Adipocyte (in vitro differentiated cells): Measurements from ENCODE around the gene C1orf198.

ENCODE experiments used
- DNase-seq: peaks from one replicate; pipeline ENCODE4 v3.0.0-alpha.2; 2015; ENCODE audit warnings: low read depth
- H3K27me3 ChIP-seq: replicated peaks from 2 replicates; pipeline ENCODE4 v1.7.0; 2013; ENCODE audit warnings: mild to moderate bottlenecking, low read length, moderate library complexity; ENCODE audit not compliant: control insufficient read depth, insufficient read depth
- H3K36me3 ChIP-seq: 2 replicates; pipeline ENCODE4 v1.7.0; 2013; ENCODE audit warnings: low read length, mild to moderate bottlenecking, moderate library complexity; ENCODE audit not compliant: control insufficient read depth, insufficient read depth, severe bottlenecking
- H3K4me1 ChIP-seq: 2 replicates; pipeline ENCODE4 v1.7.0; 2013; ENCODE audit warnings: mild to moderate bottlenecking, low read length, moderate library complexity; ENCODE audit not compliant: control insufficient read depth, insufficient read depth
- H3K4me3 ChIP-seq: 2 replicates; pipeline ENCODE4 v1.7.0; 2013; ENCODE audit warnings: mild to moderate bottlenecking, low read length, moderate library complexity
- H3K9ac ChIP-seq: 2 replicates; pipeline ENCODE4 v1.7.0; 2013; ENCODE audit warnings: mild to moderate bottlenecking, low read length, moderate library complexity
- H3K9me3 ChIP-seq: 2 replicates; pipeline ENCODE4 v1.7.0; 2013; ENCODE audit warnings: mild to moderate bottlenecking, low read length, moderate library complexity; ENCODE audit not compliant: control insufficient read depth

C1orf198 gene

DNA sequence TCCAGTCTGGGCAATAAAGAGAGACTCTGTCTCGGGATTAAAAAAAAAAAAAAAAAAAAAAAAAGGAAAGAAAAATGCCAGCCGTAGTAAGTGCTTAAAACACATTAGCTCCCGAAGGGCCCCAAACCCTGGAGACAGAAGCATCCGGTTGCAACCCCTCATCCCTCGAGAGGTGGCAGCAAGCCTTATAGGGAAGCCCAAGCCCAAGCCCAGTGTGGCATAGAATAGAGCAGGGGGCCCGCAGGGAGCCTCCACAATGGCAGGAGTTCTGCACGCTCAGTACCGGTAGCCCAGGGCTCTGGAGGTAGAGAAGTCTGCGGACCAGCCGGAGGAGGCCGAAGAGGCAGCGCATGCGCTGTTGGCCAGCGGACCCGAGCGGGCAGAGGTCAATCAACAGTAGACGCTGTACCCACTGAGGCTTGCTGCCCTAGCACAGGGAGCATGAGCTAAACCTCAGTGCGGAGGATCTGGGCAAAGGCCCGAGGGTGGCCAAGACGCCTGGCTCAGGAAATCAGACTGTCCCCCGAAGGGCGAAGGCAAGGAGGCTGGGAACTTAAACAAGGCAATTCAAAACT is 34.1 kb upstream of the C1orf198 start:
- no peak for DNase-seq
- Histone ChIP-seq H3K36me3 (no peaks in the 10 kb centered on the region), H3K27me3 (no peaks in the 10 kb centered on the region), H3K4me1 (peaks cover 40% of the 10 kb centered on the region), H3K9ac (no peak overlapping the region), H3K4me3 (no peak overlapping the region), H3K9me3 (no peaks in the 10 kb centered on the region)

DNA sequence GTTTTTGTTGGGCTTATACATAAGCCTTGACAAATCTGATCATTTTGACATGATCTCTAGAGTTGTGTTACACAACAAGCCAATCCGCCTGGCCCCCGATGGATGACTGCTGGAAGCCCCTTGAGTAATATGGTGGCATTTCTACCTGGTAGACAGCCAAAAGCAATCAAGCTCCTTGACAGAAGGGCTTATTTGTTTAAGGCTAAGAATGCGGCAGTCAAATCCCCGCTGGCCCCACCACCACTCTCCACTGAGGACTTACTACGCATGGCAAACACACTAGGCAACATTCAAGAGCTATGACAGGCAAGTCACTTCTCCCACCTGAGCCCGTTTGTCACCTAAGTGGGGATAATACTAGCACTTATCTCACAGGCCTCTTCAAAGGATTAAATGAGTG is 33.4 kb upstream of the C1orf198 start:
- DNase-seq: no peak
- H3K4me1 ChIP-seq: peaks cover 43% of the 10 kb centered on the region

DNA sequence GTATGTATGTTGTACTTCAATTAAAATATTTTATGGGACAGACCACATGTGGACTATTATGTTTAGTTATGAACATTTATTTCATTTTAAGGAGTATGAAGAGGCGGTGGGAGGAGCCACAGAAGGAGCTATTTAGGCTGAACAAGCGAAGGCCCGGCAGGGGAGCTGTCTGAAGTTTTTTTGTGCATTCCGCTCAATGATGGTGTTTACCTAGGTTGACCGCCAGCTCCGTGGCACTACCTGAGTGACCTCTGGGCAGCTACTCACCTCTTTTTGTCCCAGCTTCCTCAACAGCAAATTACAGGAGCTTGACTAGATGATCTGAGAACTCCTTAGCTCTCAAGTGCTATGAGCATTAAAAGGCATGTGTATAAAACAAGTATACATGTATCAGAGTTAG is 32.7 kb upstream of the C1orf198 start:
- H3K4me3 ChIP-seq: no peak overlapping the region
- H3K4me1 ChIP-seq: peaks cover 43% of the 10 kb centered on the region
- DNase-seq: no peak
- no peaks in the 10 kb centered on the region for H3K9me3 ChIP-seq
- H3K9ac ChIP-seq: peak overlapping the region; percentile 49
- no peaks in the 10 kb centered on the region for H3K36me3 ChIP-seq
- no peaks in the 10 kb centered on the region for H3K27me3 ChIP-seq

More for the DNA sequence above, 33.4 kb upstream of the C1orf198 start:
- Histone ChIP-seq H3K4me3 (no peak overlapping the region), H3K9me3 (no peaks in the 10 kb centered on the region), H3K27me3 (no peaks in the 10 kb centered on the region), H3K9ac (no peak overlapping the region), H3K36me3 (no peaks in the 10 kb centered on the region)

DNA sequence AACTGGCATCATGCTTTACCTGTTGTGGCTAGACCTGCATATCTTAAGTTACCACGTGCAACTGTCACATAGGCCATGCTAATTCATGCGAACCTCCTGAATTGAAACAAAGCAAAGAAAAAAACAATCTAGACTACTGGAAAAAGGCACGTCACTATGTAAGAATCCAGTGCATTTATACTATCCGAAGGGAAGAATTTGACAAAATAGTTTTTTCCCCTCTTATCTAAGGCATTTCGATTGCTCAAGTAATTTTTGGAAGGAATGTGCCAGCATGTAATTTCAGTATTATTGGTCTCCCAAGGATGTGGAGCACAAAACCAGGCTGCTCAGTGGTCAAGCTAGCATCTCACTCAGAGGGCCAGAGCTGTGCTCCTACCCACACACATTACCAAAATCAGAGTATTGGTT is 31.5 kb upstream of the C1orf198 start:
- no peak overlapping the region for H3K4me3 ChIP-seq
- no peaks in the 10 kb centered on the region for H3K27me3 ChIP-seq
- no peaks in the 10 kb centered on the region for H3K36me3 ChIP-seq
- peaks cover 35% of the 10 kb centered on the region for H3K4me1 ChIP-seq
- no peaks in the 10 kb centered on the region for H3K9me3 ChIP-seq
- peak overlapping the region; percentile 49 for H3K9ac ChIP-seq
- peak; percentile 92 for DNase-seq

DNA sequence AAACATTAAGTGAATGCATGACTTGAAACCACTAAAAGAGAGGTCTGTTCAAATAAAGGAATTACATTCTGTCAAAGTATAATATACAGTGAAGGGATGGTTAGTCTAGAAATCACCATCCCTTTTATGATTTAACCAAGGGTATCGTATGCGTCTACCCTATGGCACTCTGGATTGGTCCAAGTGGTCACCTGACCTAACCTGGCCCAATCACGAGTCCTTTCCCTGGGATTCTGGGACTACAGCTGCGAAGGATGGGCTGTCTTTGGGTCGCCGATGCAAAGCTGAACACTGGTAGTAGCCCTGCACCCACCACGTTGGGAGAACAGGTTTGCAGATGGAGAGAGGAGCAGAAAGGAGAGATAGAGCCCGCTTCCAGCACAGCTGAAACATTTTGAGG is 30.4 kb upstream of the C1orf198 start:
- peaks cover 35% of the 10 kb centered on the region for H3K4me1 ChIP-seq
- H3K9ac ChIP-seq: no peak overlapping the region
- no peaks in the 10 kb centered on the region for H3K9me3 ChIP-seq
- DNase-seq: no peak
- H3K36me3 ChIP-seq: no peaks in the 10 kb centered on the region
- H3K27me3 ChIP-seq: no peaks in the 10 kb centered on the region
- no peak overlapping the region for H3K4me3 ChIP-seq

DNA sequence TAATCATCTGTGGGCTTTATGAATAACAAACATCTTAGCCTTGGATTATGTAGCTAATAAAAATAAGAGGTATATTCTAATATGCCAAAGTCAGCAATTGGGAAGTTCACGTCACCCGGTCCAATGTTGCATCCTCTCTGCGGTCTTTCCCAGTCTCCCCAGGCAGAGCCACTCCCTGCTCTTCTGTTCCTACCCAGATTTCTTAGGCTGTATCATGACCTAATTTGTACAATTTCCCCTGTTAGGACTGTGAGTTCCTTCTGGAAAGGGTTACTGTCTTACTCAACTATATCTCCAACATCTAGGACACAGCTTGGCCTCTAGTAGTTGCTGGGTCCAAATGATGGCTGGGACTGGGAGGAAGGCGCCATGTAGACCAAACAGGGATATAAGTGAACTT is 29.8 kb upstream of the C1orf198 start:
- DNase-seq: no peak
- Histone ChIP-seq H3K4me1 (peaks cover 35% of the 10 kb centered on the region), H3K9me3 (no peaks in the 10 kb centered on the region), H3K27me3 (no peaks in the 10 kb centered on the region), H3K36me3 (no peaks in the 10 kb centered on the region), H3K4me3 (no peak overlapping the region), H3K9ac (no peak overlapping the region)

DNA sequence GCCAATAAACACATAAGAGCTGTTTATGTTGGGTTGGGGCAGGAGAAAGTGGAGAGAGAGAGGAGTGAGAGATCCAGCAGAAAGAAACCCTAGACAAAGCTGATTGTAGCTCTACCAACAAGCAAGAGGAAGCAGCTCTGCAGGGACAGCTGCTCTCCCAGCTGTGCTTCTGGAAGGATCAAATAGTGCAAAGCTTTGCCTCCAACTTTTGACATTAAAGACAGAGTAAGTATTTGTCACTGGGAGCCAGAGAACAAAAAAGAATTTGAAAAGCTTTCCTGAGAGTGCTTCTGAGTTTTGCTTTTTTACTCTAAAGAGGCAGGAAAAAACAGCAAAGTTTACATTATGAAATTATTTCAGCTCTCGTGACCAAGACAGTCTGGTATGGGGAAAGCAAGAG is 28.5 kb upstream of the C1orf198 start:
- Histone ChIP-seq H3K9ac (peak overlapping the region; percentile 39), H3K4me1 (peaks cover 35% of the 10 kb centered on the region), H3K27me3 (no peaks in the 10 kb centered on the region), H3K4me3 (no peak overlapping the region), H3K9me3 (no peaks in the 10 kb centered on the region), H3K36me3 (no peaks in the 10 kb centered on the region)
- DNase-seq: peak; percentile 53

DNA sequence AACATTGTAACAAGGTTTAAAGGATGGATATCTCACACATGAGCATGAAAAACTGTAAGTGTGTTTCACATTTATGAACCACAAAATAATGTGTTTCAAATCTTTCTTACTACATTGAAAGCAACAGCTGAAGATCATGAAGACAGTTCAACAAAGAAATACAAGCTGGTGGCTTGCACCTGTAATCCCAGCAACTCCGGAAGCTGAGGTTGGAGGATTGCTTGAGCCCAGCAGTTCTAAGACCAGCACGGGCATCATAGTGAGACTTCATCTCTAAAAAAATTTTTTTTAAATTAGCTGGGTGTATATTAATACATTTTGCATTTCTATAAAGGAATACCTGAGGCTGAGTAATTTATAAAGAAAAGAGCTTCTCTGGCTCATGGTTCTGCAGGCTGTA is 27.1 kb upstream of the C1orf198 start:
- no peak overlapping the region for H3K9ac ChIP-seq
- no peaks in the 10 kb centered on the region for H3K9me3 ChIP-seq
- H3K4me1 ChIP-seq: peaks cover 37% of the 10 kb centered on the region
- DNase-seq: no peak
- no peak overlapping the region for H3K4me3 ChIP-seq
- H3K36me3 ChIP-seq: no peaks in the 10 kb centered on the region
- no peaks in the 10 kb centered on the region for H3K27me3 ChIP-seq

DNA sequence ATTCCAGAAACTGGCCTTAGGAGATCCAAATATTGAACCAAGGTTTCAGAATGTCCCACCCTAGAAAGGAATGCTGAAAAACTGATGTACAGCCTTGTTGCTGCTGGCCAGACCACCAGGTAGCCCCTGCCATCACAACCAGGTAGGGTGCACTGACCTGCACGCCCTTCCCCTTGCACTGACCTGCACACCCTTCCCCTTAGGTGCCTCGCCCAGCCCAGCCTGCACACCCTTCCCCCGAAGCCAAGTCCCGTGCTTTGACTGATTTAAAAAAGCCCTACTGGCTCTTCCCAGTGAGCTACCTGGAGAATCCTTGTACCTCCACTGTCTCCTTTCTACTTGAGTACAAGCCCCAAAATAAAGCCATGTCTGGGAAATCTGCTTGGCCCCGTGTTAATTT is 26.3 kb upstream of the C1orf198 start:
- Histone ChIP-seq H3K4me3 (no peak overlapping the region), H3K36me3 (no peaks in the 10 kb centered on the region), H3K9me3 (no peaks in the 10 kb centered on the region), H3K4me1 (peaks cover 33% of the 10 kb centered on the region), H3K27me3 (no peaks in the 10 kb centered on the region), H3K9ac (no peak overlapping the region)
- DNase-seq: no peak

DNA sequence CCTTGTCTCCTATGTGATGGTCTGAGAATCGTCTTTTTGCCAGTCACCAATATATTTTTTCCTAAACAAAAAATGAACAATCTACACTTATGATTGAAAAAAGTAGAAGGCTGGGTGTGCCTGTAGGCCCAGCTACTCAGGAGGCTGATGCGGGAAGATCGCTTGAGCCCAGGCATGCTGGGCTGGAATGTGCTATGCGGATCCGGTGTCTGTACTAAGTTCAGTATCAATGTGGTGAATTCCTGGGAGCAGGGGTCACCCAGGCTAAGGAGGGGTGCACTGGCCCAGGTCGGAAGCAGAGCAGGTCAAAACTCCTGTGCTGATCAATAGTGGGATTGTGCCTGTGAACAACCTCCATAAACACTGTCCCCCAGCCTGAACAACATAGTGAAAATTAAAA is 25.7 kb upstream of the C1orf198 start:
- Histone ChIP-seq H3K9me3 (no peaks in the 10 kb centered on the region), H3K27me3 (no peaks in the 10 kb centered on the region), H3K9ac (no peak overlapping the region), H3K4me1 (peaks cover 29% of the 10 kb centered on the region), H3K36me3 (no peaks in the 10 kb centered on the region), H3K4me3 (no peak overlapping the region)
- no peak for DNase-seq

DNA sequence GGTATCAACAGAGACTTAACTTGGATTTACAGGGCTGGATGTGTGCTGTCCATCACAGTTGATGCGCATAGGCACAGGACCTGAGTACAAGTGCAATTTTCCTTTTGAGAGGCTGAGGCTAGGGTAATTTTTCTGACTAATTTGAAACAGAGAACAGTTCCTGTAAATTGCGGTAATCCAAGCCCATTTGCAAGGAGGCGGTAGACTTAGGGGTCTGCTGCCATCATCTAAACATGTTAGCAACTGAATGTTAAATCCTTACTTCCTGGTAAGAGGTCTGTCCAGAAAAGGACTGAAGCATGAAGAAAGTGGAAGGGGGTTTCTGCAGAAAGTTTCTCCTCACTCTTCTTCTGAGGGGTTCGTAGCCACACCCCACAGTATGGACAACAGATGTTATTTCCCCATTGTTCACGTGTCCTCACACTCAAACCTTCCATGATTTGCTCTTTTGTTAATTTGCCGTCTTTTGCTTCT is 23.7 kb upstream of the C1orf198 start:
- H3K9ac ChIP-seq: no peak overlapping the region

DNA sequence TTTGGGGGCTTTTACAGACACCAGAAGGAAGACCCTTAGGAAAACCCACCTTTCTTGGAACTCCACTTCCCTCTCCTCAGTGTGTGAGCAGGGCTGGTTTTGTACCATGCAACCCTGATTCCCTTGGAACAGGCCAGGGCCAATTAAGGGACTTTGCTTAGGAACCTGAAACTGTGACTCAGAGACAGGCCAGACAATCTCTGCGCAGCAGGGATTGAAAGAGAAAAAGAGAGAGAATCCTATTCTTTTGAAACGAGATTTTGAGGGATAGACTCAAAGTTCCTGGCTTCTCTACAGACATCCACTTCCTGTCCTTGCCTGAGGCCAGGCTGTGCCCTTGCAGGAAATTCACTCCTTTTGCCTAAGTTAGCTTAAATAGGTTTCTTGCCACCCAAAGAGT is 23.1 kb upstream of the C1orf198 start:
- H3K4me3 ChIP-seq: no peak overlapping the region
- no peak overlapping the region for H3K9ac ChIP-seq
- no peaks in the 10 kb centered on the region for H3K36me3 ChIP-seq
- no peaks in the 10 kb centered on the region for H3K27me3 ChIP-seq
- no peaks in the 10 kb centered on the region for H3K9me3 ChIP-seq
- DNase-seq: peak; percentile 54
- H3K4me1 ChIP-seq: peaks cover 6% of the 10 kb centered on the region

More for the DNA sequence above, 23.7 kb upstream of the C1orf198 start:
- Histone ChIP-seq H3K36me3 (no peaks in the 10 kb centered on the region), H3K4me1 (peaks cover 9% of the 10 kb centered on the region), H3K9me3 (no peaks in the 10 kb centered on the region), H3K27me3 (no peaks in the 10 kb centered on the region), H3K4me3 (no peak overlapping the region)
- DNase-seq: no peak
